ENCODE data around the gene DNAH7.

DNA sequence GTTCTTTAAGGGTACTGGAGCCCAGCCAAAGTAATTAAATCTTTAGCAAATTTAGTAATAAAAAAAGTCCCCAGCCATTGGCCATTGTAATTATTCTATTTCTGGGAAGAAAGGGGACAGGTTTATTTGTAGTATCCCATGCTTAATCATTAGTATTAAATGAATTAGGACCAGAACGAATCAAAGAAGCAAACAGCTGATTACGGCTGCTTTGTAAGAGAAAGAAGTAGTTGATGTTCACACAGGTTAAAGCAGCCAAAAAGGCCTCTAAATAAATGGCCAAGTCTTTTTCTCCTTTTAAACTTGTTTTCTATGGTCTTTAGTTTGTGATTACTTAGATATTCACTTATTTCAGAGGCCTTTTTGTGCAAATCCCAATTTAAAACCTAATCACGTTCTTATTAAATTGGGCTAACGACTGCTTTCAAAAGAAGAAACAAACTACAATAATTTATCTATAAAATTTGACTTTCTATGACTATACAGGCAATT is 48.6 kb upstream of the DNAH7 start:
- TF ChIP-seq, protein P1, sequence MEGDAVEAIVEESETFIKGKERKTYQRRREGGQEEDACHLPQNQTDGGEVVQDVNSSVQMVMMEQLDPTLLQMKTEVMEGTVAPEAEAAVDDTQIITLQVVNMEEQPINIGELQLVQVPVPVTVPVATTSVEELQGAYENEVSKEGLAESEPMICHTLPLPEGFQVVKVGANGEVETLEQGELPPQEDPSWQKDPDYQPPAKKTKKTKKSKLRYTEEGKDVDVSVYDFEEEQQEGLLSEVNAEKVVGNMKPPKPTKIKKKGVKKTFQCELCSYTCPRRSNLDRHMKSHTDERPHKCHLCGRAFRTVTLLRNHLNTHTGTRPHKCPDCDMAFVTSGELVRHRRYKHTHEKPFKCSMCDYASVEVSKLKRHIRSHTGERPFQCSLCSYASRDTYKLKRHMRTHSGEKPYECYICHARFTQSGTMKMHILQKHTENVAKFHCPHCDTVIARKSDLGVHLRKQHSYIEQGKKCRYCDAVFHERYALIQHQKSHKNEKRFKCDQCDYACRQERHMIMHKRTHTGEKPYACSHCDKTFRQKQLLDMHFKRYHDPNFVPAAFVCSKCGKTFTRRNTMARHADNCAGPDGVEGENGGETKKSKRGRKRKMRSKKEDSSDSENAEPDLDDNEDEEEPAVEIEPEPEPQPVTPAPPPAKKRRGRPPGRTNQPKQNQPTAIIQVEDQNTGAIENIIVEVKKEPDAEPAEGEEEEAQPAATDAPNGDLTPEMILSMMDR (CRISPR knock-in tag; IDR thresholded peaks at IDR 0.05): no peak
- TF ChIP-seq POLR2AphosphoS5 (IDR thresholded peaks at IDR 0.05; ENCODE audit: low read depth, low read length): no peak
- no peak for TF ChIP-seq ZNF782 (CRISPR knock-in tag; IDR thresholded peaks at IDR 0.05; ENCODE audit: borderline replicate concordance)
- TF ChIP-seq JUNB (CRISPR knock-in tag; IDR thresholded peaks at IDR 0.05; ENCODE audit: borderline replicate concordance): no peak
- TF ChIP-seq REST (IDR thresholded peaks at IDR 0.05; ENCODE audit: borderline replicate concordance in 1 of 2, low read depth in 1 of 2, low read length in 2 of 2): no peak
- TF ChIP-seq POLR2A (IDR thresholded peaks at IDR 0.05; ENCODE audit: insufficient read depth in 1 of 2, low read depth in 2 of 2, low read length in 2 of 2): no peak
- no peak for TF ChIP-seq ASH2L (IDR thresholded peaks at IDR 0.05; ENCODE audit: insufficient read length, low read depth, low read length)
- TF ChIP-seq ZNF609 (CRISPR knock-in tag; IDR thresholded peaks at IDR 0.05; ENCODE audit: borderline replicate concordance): no peak
- TF ChIP-seq ZNF839 (CRISPR knock-in tag; IDR thresholded peaks at IDR 0.05; ENCODE audit: borderline replicate concordance): no peak
- TF ChIP-seq TP53 (CRISPR knock-in tag; conservative IDR thresholded peaks at IDR 0.05): no peak
- TF ChIP-seq KDM1A (CRISPR knock-in tag; IDR thresholded peaks at IDR 0.05): no peak
- no peak for TF ChIP-seq ZNF274 (CRISPR knock-in tag; IDR thresholded peaks at IDR 0.05)
- TF ChIP-seq MBNL3 (CRISPR knock-in tag; conservative IDR thresholded peaks at IDR 0.05): no peak
- TF ChIP-seq NFE2L1 (CRISPR knock-in tag; IDR thresholded peaks at IDR 0.05; ENCODE audit: borderline replicate concordance): no peak

Data from HepG2 (cell line).